ENCODE data around the gene HOXD3.
A peak's percentile ranks its signal among the peaks of the same experiment; 100 is the strongest.

The HOXD3 gene

GRCh38 chr2:176156807-176157498 is at the start of gene HOXD3:
Gene HOXD3, plus strand, starts transcription at chr2:176157307. Its CDS starts 11,808 bp downstream, at chr2:176169115.
- Mint-ChIP-seq H3K27ac (ENCODE audit: low read depth) (no peak within 1 kb of the TSS), H3K4me3 (peak within 1 kb of the TSS; percentile 18), H3K27me3 (peaks cover 93% of the 10 kb centered on the region), H3K4me1 (peaks cover 6% of the 10 kb centered on the region), H3K9me3 (no peaks in the 10 kb centered on the region), H3K36me3 (ENCODE audit: insufficient read depth) (peaks cover 11% of the 10 kb centered on the region)
- DNase-seq (ENCODE audit: low spot score in 2 of 2) (no peak), ATAC-seq (replicated peaks; ENCODE audit: extremely low read depth, poor library complexity, severe bottlenecking) (no peak)

GRCh38 chr2:176107731-176108181 is 49.4 kb upstream of the HOXD3 start:
- no peak overlapping the region for H3K27ac Mint-ChIP-seq (ENCODE audit: low read depth)

GRCh38 chr2:176109192-176109901 is 47.8 kb upstream of the HOXD3 start:
- peak overlapping the region; percentile 23 for H3K4me3 Mint-ChIP-seq
- peaks cover 86% of the 10 kb centered on the region for H3K27me3 Mint-ChIP-seq
- peaks cover 13% of the 10 kb centered on the region for H3K4me1 Mint-ChIP-seq
- ATAC-seq (replicated peaks; ENCODE audit: extremely low read depth, poor library complexity, severe bottlenecking) (no peak), DNase-seq (ENCODE audit: low spot score in 2 of 2) (no peak)
- H3K9me3 Mint-ChIP-seq = peaks cover 6% of the 10 kb centered on the region
- H3K36me3 Mint-ChIP-seq (ENCODE audit: insufficient read depth) = peaks cover 28% of the 10 kb centered on the region
- peak overlapping the region; percentile 32 for H3K27ac Mint-ChIP-seq (ENCODE audit: low read depth)

More at GRCh38 chr2:176107731-176108181, 49.4 kb upstream of the HOXD3 start:
- Mint-ChIP-seq H3K9me3 (peaks cover 6% of the 10 kb centered on the region), H3K36me3 (ENCODE audit: insufficient read depth) (peaks cover 29% of the 10 kb centered on the region), H3K27me3 (peaks cover 86% of the 10 kb centered on the region), H3K4me1 (peaks cover 13% of the 10 kb centered on the region), H3K4me3 (no peak overlapping the region)
- ATAC-seq (replicated peaks; ENCODE audit: extremely low read depth, poor library complexity, severe bottlenecking) (no peak), DNase-seq (ENCODE audit: low spot score in 2 of 2) (no peak)

- ATAC-seq (replicated peaks; ENCODE audit: extremely low read depth, poor library complexity, severe bottlenecking) (no peak), DNase-seq (ENCODE audit: low spot score in 2 of 2) (no peak)
- Mint-ChIP-seq H3K27me3 (peaks cover 85% of the 10 kb centered on the region), H3K9me3 (peaks cover 6% of the 10 kb centered on the region), H3K36me3 (ENCODE audit: insufficient read depth) (peaks cover 27% of the 10 kb centered on the region), H3K4me1 (peaks cover 10% of the 10 kb centered on the region), H3K27ac (ENCODE audit: low read depth) (no peak overlapping the region), H3K4me3 (no peak overlapping the region)
Measured at GRCh38 chr2:176109946-176110345, 47.2 kb upstream of the HOXD3 start.

GRCh38 chr2:176110415-176111308 is 46.4 kb upstream of the HOXD3 start:
- peaks cover 6% of the 10 kb centered on the region for H3K9me3 Mint-ChIP-seq
- H3K27me3 Mint-ChIP-seq = peaks cover 81% of the 10 kb centered on the region
- no peak overlapping the region for H3K27ac Mint-ChIP-seq (ENCODE audit: low read depth)
- ATAC-seq (replicated peaks; ENCODE audit: extremely low read depth, poor library complexity, severe bottlenecking) (no peak), DNase-seq (ENCODE audit: low spot score in 2 of 2) (no peak)
- H3K36me3 Mint-ChIP-seq (ENCODE audit: insufficient read depth) = peaks cover 26% of the 10 kb centered on the region
- H3K4me3 Mint-ChIP-seq = no peak overlapping the region
- H3K4me1 Mint-ChIP-seq = peaks cover 8% of the 10 kb centered on the region

GRCh38 chr2:176111309-176111663 is 45.8 kb upstream of the HOXD3 start:
- no peak for DNase-seq (ENCODE audit: low spot score in 2 of 2)

GRCh38 chr2:176111846-176112374 is 45.2 kb upstream of the HOXD3 start:
- no peak for ATAC-seq (replicated peaks; ENCODE audit: extremely low read depth, poor library complexity, severe bottlenecking)
- Mint-ChIP-seq H3K36me3 (ENCODE audit: insufficient read depth) (peaks cover 20% of the 10 kb centered on the region), H3K4me1 (no peaks in the 10 kb centered on the region), H3K27ac (ENCODE audit: low read depth) (no peak overlapping the region), H3K9me3 (no peaks in the 10 kb centered on the region), H3K27me3 (peaks cover 82% of the 10 kb centered on the region), H3K4me3 (no peak overlapping the region)
- no peak for DNase-seq (ENCODE audit: low spot score in 2 of 2)

More at GRCh38 chr2:176111309-176111663, 45.8 kb upstream of the HOXD3 start:
- H3K9me3 Mint-ChIP-seq = peaks cover 1% of the 10 kb centered on the region
- peaks cover 20% of the 10 kb centered on the region for H3K36me3 Mint-ChIP-seq (ENCODE audit: insufficient read depth)
- no peak for ATAC-seq (replicated peaks; ENCODE audit: extremely low read depth, poor library complexity, severe bottlenecking)
- H3K27me3 Mint-ChIP-seq = peaks cover 81% of the 10 kb centered on the region
- H3K4me1 Mint-ChIP-seq = peaks cover 3% of the 10 kb centered on the region
- no peak overlapping the region for H3K4me3 Mint-ChIP-seq
- H3K27ac Mint-ChIP-seq (ENCODE audit: low read depth) = no peak overlapping the region

GRCh38 chr2:176112375-176113302 is 44.5 kb upstream of the HOXD3 start:
- Mint-ChIP-seq H3K27ac (ENCODE audit: low read depth) (no peak overlapping the region), H3K27me3 (peaks cover 89% of the 10 kb centered on the region), H3K9me3 (no peaks in the 10 kb centered on the region), H3K36me3 (ENCODE audit: insufficient read depth) (peaks cover 22% of the 10 kb centered on the region), H3K4me3 (no peak overlapping the region), H3K4me1 (no peaks in the 10 kb centered on the region)
- DNase-seq (ENCODE audit: low spot score in 2 of 2) (no peak), ATAC-seq (replicated peaks; ENCODE audit: extremely low read depth, poor library complexity, severe bottlenecking) (no peak)

- H3K27ac Mint-ChIP-seq (ENCODE audit: low read depth) = no peak overlapping the region
- H3K27me3 Mint-ChIP-seq = peaks cover 96% of the 10 kb centered on the region
- peaks cover 21% of the 10 kb centered on the region for H3K36me3 Mint-ChIP-seq (ENCODE audit: insufficient read depth)
- H3K4me3 Mint-ChIP-seq = no peak overlapping the region
- ATAC-seq (replicated peaks; ENCODE audit: extremely low read depth, poor library complexity, severe bottlenecking) (no peak), DNase-seq (ENCODE audit: low spot score in 2 of 2) (no peak)
- H3K4me1 Mint-ChIP-seq = peaks cover 16% of the 10 kb centered on the region
- H3K9me3 Mint-ChIP-seq = no peaks in the 10 kb centered on the region
Measured at GRCh38 chr2:176114120-176114929, 42.8 kb upstream of the HOXD3 start.

- H3K4me1 Mint-ChIP-seq = peaks cover 16% of the 10 kb centered on the region
- H3K4me3 Mint-ChIP-seq = no peak overlapping the region
- DNase-seq (ENCODE audit: low spot score in 2 of 2) (no peak), ATAC-seq (replicated peaks; ENCODE audit: extremely low read depth, poor library complexity, severe bottlenecking) (no peak)
- peaks cover 19% of the 10 kb centered on the region for H3K36me3 Mint-ChIP-seq (ENCODE audit: insufficient read depth)
- H3K27ac Mint-ChIP-seq (ENCODE audit: low read depth) = no peak overlapping the region
- H3K9me3 Mint-ChIP-seq = no peaks in the 10 kb centered on the region
- H3K27me3 Mint-ChIP-seq = peaks cover 96% of the 10 kb centered on the region
Measured at GRCh38 chr2:176114930-176115625, 42.0 kb upstream of the HOXD3 start.
